ENCODE data around the gene ZNF787.

DNA sequence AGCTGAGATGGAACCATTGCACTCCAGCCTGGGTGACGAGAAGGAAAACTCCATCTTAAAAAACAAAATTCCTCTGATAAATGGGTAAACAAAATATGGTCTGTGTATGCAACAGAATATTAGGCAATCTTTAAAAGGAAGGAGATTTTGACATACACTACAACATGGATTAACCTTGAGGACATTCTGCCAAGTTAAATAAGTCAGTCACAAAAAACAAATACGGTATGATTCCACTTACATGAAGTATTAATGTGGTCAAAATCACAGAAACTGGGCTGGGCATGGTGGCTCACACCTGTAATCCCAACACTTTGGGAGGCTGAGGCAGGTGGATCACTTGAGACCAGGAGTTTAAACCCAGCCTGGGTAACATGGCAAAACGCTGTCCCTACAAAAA is 17.0 kb upstream of the ZNF787 start:
- TF ChIP-seq EZH2 (IDR thresholded peaks at IDR 0.05; ENCODE audit: borderline replicate concordance, low read depth, low read length, severe bottlenecking): no peak
- TF ChIP-seq, protein P1, sequence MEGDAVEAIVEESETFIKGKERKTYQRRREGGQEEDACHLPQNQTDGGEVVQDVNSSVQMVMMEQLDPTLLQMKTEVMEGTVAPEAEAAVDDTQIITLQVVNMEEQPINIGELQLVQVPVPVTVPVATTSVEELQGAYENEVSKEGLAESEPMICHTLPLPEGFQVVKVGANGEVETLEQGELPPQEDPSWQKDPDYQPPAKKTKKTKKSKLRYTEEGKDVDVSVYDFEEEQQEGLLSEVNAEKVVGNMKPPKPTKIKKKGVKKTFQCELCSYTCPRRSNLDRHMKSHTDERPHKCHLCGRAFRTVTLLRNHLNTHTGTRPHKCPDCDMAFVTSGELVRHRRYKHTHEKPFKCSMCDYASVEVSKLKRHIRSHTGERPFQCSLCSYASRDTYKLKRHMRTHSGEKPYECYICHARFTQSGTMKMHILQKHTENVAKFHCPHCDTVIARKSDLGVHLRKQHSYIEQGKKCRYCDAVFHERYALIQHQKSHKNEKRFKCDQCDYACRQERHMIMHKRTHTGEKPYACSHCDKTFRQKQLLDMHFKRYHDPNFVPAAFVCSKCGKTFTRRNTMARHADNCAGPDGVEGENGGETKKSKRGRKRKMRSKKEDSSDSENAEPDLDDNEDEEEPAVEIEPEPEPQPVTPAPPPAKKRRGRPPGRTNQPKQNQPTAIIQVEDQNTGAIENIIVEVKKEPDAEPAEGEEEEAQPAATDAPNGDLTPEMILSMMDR (IDR thresholded peaks at IDR 0.05; ENCODE audit: borderline replicate concordance, extremely low read depth, low read length, poor library complexity, severe bottlenecking): no peak
